CD4-positive, alpha-beta T cell treated with Interleukin-1 beta for 1 hour (primary cell): Measurements from ENCODE around the gene LDLR.
A peak's percentile ranks its signal among the peaks of the same experiment; 100 is the strongest.
"Not testable (repeated sequence)": the region's sequence is repeated elsewhere in the genome, so short reads cannot be mapped to it uniquely, and the experiment has no call there.

Source experiments
- DNase-seq, 2 donors: peaks; one replicate each; pipeline ENCODE4 v3.0.0-alpha.2; 2020 to 2022

Gene LDLR

GRCh38 chr19:11176466-11177193 lies 87.4 kb downstream of the LDLR start:
- no peak for DNase-seq

GRCh38 chr19:11177592-11177991 lies 88.3 kb downstream of the LDLR start:
- DNase-seq, result no peak

- DNase-seq, result not testable (repeated sequence)
These were observed 89.8 kb downstream of the LDLR start for GRCh38 chr19:11179145-11179465.

GRCh38 chr19:11179716-11180297 lies 90.5 kb downstream of the LDLR start:
- peak in 1 of 2 donors; percentile 15 for DNase-seq

GRCh38 chr19:11180346-11180745 lies 91.1 kb downstream of the LDLR start:
- no peak for DNase-seq

GRCh38 chr19:11180975-11181374 lies 91.7 kb downstream of the LDLR start:
- not testable (repeated sequence) for DNase-seq

- no peak for DNase-seq
These were observed 92.2 kb downstream of the LDLR start for GRCh38 chr19:11181488-11181887.
